Esophagus muscularis mucosa (tissue), 4 donors: ENCODE data around the gene LRFN3. TPM values are rescaled to one million over a fixed set of nuclear protein-coding genes. Genes with fewer than 3 reads are reported as not detected.
A peak's percentile ranks its signal among the peaks of the same experiment; 100 is the strongest.
"Not testable (repeated sequence)": the region's sequence is repeated elsewhere in the genome, so short reads cannot be mapped to it uniquely, and the experiment has no call there.

ENCODE experiments used
- DNase-seq: peaks from one replicate; pipeline ENCODE4 v3.0.0-alpha.2; 2017; ENCODE audit errors: extremely low spot score
- H3K27ac ChIP-seq, 4 donors: fragments of 200-600 bp; sonication (generic); replicated peaks in 1 of 4; 1 replicate in 3 of 4; 2 replicates in 1 of 4; pipeline ENCODE4 v1.5.1; 2016 to 2019; ENCODE audit warnings: mild to moderate bottlenecking in 1 of 4
- H3K27me3 ChIP-seq, 4 donors: fragments of 200-600 bp; sonication (generic); one replicate each; pipeline versions ENCODE4 v1.5.1 to v1.6.0; 2016 to 2019
- H3K36me3 ChIP-seq, 4 donors: fragments of 200-600 bp; sonication (generic); one replicate each; pipeline ENCODE4 v1.5.1; 2016 to 2019
- H3K4me1 ChIP-seq, 4 donors: fragments of 200-600 bp; sonication (generic); one replicate each; pipeline ENCODE4 v1.5.1; 2016 to 2019
- H3K4me3 ChIP-seq, 4 donors: fragments of 200-600 bp; sonication (generic); 1 replicate in 2 of 4; 2 replicates in 2 of 4; pipeline ENCODE4 v1.5.1; 2016 to 2019; ENCODE audit warnings: mild to moderate bottlenecking in 4 of 4, moderate library complexity in 1 of 4
- H3K9me3 ChIP-seq, 4 donors: fragments of 200-600 bp; sonication (generic); 1 replicate in 3 of 4; 2 replicates in 1 of 4; pipeline ENCODE4 v1.5.1; 2016 to 2019
- CTCF ChIP-seq, 3 experiments: fragments of 200-600 bp in 2 of 3; fragments of 450-650 bp in 1 of 3; sonication (generic) in 2 of 3; IDR thresholded peaks; one replicate each; pipeline ENCODE4 v1.5.1; 2017 to 2019; ENCODE audit warnings: antibody characterized with exemption in 3 of 3, mild to moderate bottlenecking in 2 of 3, moderate library complexity in 1 of 3
- EP300 ChIP-seq: sonication (generic); formaldehyde crosslinking; IDR thresholded peaks from one replicate; pipeline ENCODE4 v1.6.1; 2017; ENCODE audit warnings: antibody characterized with exemption
- POLR2A ChIP-seq: fragments of 450-650 bp; IDR thresholded peaks from one replicate; pipeline ENCODE4 v1.6.1; 2017; ENCODE audit warnings: antibody characterized with exemption, moderate library complexity, mild to moderate bottlenecking, low read depth
- POLR2AphosphoS5 ChIP-seq, 2 donors: sonication (generic); formaldehyde crosslinking; IDR thresholded peaks; one replicate each; pipeline ENCODE4 v1.6.1; 2017; ENCODE audit warnings: antibody characterized with exemption in 2 of 2
- WGBS: methylation state at CpG from one replicate; pipeline ENCODE4 v1.1.5; 2018; 5-methylcytosine and 5-hydroxymethylcytosine counted together
- intact Hi-C: fragments of 100-400 bp; cut with DNase I; formaldehyde crosslinking; loops from one replicate; pipeline ENCODE4 v1.15.1; 2023
- total RNA-seq, 4 donors: library from RNA; depleted of rRNA; stranded (reverse); fragments of >200 nt; gene quantifications; one replicate each; pipeline versions ENCODE4 v1.1.0 to v1.2.1, GENCODE V29; 2016

LRFN3 gene
- total RNA-seq, 4 donors from 2014 or later = 7.5 to 22.6 (median 15.3) TPM

- intact Hi-C loops = no loop called here
- H3K4me3 ChIP-seq = peak overlapping the region; percentile 23 to 47 (median 36)
- TF ChIP-seq EP300 (no peak), CTCF (IDR thresholded peaks at IDR 0.05) (no peak), POLR2AphosphoS5 (IDR thresholded peaks at IDR 0.05) (no peak), POLR2A (no peak)
- no peaks in the 10 kb centered on the region for H3K27me3 ChIP-seq
- H3K9me3 ChIP-seq = no peaks in the 10 kb centered on the region
- DNase-seq = no peak
- H3K4me1 ChIP-seq = peaks cover 0 to 32% (median 26%) of the 10 kb centered on the region in 4 donors
- no peaks in the 10 kb centered on the region for H3K36me3 ChIP-seq
- WGBS = 54% methylated on average over 8 of the region's 12 CpGs
- peak overlapping the region; percentile 53 to 60 (median 57) for H3K27ac ChIP-seq
Observed at GRCh38 chr19:35907377-35907745, 28.8 kb upstream of the LRFN3 start.

GRCh38 chr19:35908010-35908441 is 28.1 kb upstream of the LRFN3 start, which contains the start of gene TYROBP:
TSS of gene TYROBP (minus strand) at chr19:35908295. CDS start at chr19:35908228, 67 bp downstream.
- no peaks in the 10 kb centered on the region for H3K36me3 ChIP-seq
- WGBS = 70% methylated on average over 9 of the region's 9 CpGs
- intact Hi-C loops = no loop called here
- peak within 1 kb of the TSS; percentile 53 to 60 (median 57) for H3K27ac ChIP-seq
- H3K9me3 ChIP-seq = no peaks in the 10 kb centered on the region
- TF ChIP-seq EP300 = no peak
- TF ChIP-seq POLR2A = no peak
- TF ChIP-seq POLR2AphosphoS5 (IDR thresholded peaks at IDR 0.05) = peak in 1 of 2 donors; percentile 42
- no peak for TF ChIP-seq CTCF (IDR thresholded peaks at IDR 0.05)
- peaks cover 0 to 29% (median 24%) of the 10 kb centered on the region in 4 donors for H3K4me1 ChIP-seq
- peak within 1 kb of the TSS; percentile 23 to 47 (median 36) for H3K4me3 ChIP-seq
- H3K27me3 ChIP-seq = no peaks in the 10 kb centered on the region
- DNase-seq = no peak

DNA sequence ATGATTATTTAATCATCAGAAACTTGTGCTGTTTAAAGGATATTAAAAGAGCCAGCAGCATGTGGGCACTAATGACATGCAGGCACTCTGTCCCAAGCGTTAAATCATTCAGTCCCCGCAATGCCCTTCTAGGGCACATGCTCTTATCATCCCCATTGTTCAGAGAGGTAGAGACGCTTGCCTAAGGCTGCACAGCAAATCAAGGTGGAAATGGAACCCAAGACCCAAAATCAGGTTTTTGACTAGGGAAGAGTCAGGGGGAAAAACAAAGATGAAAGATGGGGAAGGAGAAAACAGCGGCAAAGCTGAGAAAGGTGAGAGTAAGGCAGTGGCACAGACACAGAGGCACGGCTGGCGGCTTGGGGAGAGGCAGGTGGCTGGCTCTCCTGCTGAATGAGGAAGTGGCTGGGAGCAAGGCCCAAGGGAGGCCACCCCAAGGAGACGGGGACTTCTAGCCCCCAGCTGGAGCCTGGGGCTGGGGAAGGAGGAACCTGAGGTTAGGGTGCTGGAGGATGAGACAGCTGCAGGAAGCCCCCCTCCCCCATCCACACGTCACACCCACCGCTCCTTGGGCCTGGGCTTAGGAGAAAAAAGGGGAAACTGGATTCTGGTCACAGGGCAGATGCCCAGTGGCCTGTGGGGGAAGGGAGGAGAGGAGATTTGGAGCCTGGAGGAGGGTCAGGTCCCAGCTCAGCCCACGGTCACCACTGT is 27.0 kb upstream of the LRFN3 start:
- peaks cover 0 to 23% (median 20%) of the 10 kb centered on the region in 4 donors for H3K4me1 ChIP-seq
- TF ChIP-seq POLR2A = peak; percentile 6
- no peak for TF ChIP-seq CTCF (IDR thresholded peaks at IDR 0.05)
- TF ChIP-seq POLR2AphosphoS5 (IDR thresholded peaks at IDR 0.05) = peak; percentile 9 to 53
- no peak for TF ChIP-seq EP300
- H3K27ac ChIP-seq = peak overlapping the region; percentile 49 to 63 (median 60)
- 65% methylated on average over 8 of the region's 10 CpGs for WGBS
- peak; percentile 94 for DNase-seq
- intact Hi-C loops = no loop called here
- no peak overlapping the region for H3K4me3 ChIP-seq
- no peaks in the 10 kb centered on the region for H3K9me3 ChIP-seq
- H3K27me3 ChIP-seq = no peaks in the 10 kb centered on the region
- no peaks in the 10 kb centered on the region for H3K36me3 ChIP-seq

GRCh38 chr19:35909684-35910035 is 26.5 kb upstream of the LRFN3 start:
- no peaks in the 10 kb centered on the region for H3K36me3 ChIP-seq
- intact Hi-C loops = no loop called here
- peaks cover 0 to 24% (median 20%) of the 10 kb centered on the region in 4 donors for H3K4me1 ChIP-seq
- no peaks in the 10 kb centered on the region for H3K9me3 ChIP-seq
- TF ChIP-seq CTCF (IDR thresholded peaks at IDR 0.05) (no peak), POLR2AphosphoS5 (IDR thresholded peaks at IDR 0.05) (no peak), EP300 (no peak), POLR2A (no peak)
- WGBS = 61% methylated on average over 6 of the region's 6 CpGs
- no peaks in the 10 kb centered on the region for H3K27me3 ChIP-seq
- DNase-seq = no peak
- peak overlapping the region; percentile 34 to 63 (median 54) for H3K27ac ChIP-seq
- H3K4me3 ChIP-seq = no peak overlapping the region

DNA sequence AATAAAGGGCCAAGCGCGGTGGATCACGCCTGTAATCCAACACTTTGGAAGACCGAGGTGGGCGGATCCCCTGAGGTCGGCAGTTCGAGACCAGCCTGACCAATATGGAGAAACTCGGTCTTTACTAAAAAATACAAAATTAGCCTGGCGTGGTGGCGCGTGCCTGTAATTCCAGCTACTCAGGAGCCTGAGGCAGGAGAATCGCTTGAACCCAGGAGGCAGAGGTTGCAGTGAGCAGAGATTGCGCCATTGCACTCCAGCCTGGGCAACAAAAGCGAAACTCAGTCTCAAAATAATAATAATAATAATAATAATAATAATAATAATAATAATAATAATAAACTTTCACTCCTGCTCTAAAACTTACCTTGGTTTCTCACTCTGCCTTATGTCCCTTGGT is 25.8 kb upstream of the LRFN3 start:
- H3K27me3 ChIP-seq, DNase-seq, H3K27ac ChIP-seq, H3K9me3 ChIP-seq, H3K36me3 ChIP-seq, H3K4me3 ChIP-seq, intact Hi-C loops: not testable (repeated sequence)
- peaks cover 0 to 24% (median 20%) of the 10 kb centered on the region in 4 donors for H3K4me1 ChIP-seq
- 93% methylated on average over 14 of the region's 14 CpGs for WGBS
